ENCODE data around the gene CHMP4A. TPM values are rescaled to one million over a fixed set of nuclear protein-coding genes. Genes with fewer than 3 reads are reported as not detected.

The CHMP4A gene
- polyA plus RNA-seq, 1 donor (not counting 4 experiments of a cell fraction or from before 2014, with no cell fraction given) = 54.5 TPM

- Histone ChIP-seq H4K20me1 (ENCODE audit: control insufficient read depth, extremely low read depth, insufficient read depth, low read length) (peaks cover 4% of the 10 kb centered on the region), H3K4me3 (ENCODE audit: control insufficient read depth in 2 of 3, extremely low read depth in 1 of 3, insufficient read depth in 2 of 3, low read depth in 1 of 3, low read length in 3 of 3) (no peak overlapping the region), H2AFZ (ENCODE audit: control insufficient read depth, low read length) (no peak overlapping the region), H3K79me2 (ENCODE audit: control insufficient read depth, insufficient read depth, low read length) (peaks cover 42% of the 10 kb centered on the region), H3K9me3 (ENCODE audit: control insufficient read depth, low read depth, low read length) (no peaks in the 10 kb centered on the region), H3K9me1 (ENCODE audit: control insufficient read depth, extremely low read depth, insufficient read depth, low read length) (no peaks in the 10 kb centered on the region), H3K27me3 (ENCODE audit: control insufficient read depth, extremely low read depth, insufficient read depth, low read length) (no peaks in the 10 kb centered on the region), H3K36me3 (ENCODE audit: control insufficient read depth in 2 of 2, extremely low read depth in 1 of 2, insufficient read depth in 2 of 2, low read length in 2 of 2) (peaks cover 30 to 40% of the 10 kb centered on the region in 2 experiments), H3K27ac (ENCODE audit: control insufficient read depth, insufficient read depth, low read length) (no peak overlapping the region), H3K4me2 (ENCODE audit: control insufficient read depth, extremely low read depth, insufficient read depth, low read depth, low read length) (no peak overlapping the region), H3K9ac (ENCODE audit: control insufficient read depth, extremely low read depth, insufficient read depth, low read length) (no peak overlapping the region), H3K4me1 (ENCODE audit: control insufficient read depth, extremely low read depth, insufficient read depth, low read length) (peaks cover 23% of the 10 kb centered on the region)
- TF ChIP-seq EZH2 (IDR thresholded peaks at IDR 0.05; ENCODE audit: low read length) = no peak
- TF ChIP-seq, protein P1, sequence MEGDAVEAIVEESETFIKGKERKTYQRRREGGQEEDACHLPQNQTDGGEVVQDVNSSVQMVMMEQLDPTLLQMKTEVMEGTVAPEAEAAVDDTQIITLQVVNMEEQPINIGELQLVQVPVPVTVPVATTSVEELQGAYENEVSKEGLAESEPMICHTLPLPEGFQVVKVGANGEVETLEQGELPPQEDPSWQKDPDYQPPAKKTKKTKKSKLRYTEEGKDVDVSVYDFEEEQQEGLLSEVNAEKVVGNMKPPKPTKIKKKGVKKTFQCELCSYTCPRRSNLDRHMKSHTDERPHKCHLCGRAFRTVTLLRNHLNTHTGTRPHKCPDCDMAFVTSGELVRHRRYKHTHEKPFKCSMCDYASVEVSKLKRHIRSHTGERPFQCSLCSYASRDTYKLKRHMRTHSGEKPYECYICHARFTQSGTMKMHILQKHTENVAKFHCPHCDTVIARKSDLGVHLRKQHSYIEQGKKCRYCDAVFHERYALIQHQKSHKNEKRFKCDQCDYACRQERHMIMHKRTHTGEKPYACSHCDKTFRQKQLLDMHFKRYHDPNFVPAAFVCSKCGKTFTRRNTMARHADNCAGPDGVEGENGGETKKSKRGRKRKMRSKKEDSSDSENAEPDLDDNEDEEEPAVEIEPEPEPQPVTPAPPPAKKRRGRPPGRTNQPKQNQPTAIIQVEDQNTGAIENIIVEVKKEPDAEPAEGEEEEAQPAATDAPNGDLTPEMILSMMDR (optimal IDR thresholded peaks at IDR 0.05 in 1 of 3, IDR thresholded peaks at IDR 0.05 in 1 of 3, conservative IDR thresholded peaks at IDR 0.05 in 1 of 3; ENCODE audit: extremely low read depth in 1 of 3, insufficient read depth in 2 of 3, low read length in 3 of 3) = no peak
- FAIRE-seq (no peak), DNase-seq (ENCODE audit: low read depth, low spot score) (no peak)
- dilution Hi-C loops (cut with MboI; ENCODE audit: extremely low pct_ligation_motif_present, low sequenced_read_pairs) = no loop called here
Observed at GRCh38 chr14:24190416-24190815, 22.9 kb downstream of the CHMP4A start.

GRCh38 chr14:24189460-24189859, 23.8 kb downstream of the CHMP4A start:
- Histone ChIP-seq H3K27ac (ENCODE audit: control insufficient read depth, insufficient read depth, low read length) (peak overlapping the region; percentile 30), H3K4me2 (ENCODE audit: control insufficient read depth, extremely low read depth, insufficient read depth, low read depth, low read length) (peak overlapping the region; percentile 73), H3K9me3 (ENCODE audit: control insufficient read depth, low read depth, low read length) (no peaks in the 10 kb centered on the region), H3K27me3 (ENCODE audit: control insufficient read depth, extremely low read depth, insufficient read depth, low read length) (no peaks in the 10 kb centered on the region), H4K20me1 (ENCODE audit: control insufficient read depth, extremely low read depth, insufficient read depth, low read length) (peaks cover 4% of the 10 kb centered on the region), H3K9me1 (ENCODE audit: control insufficient read depth, extremely low read depth, insufficient read depth, low read length) (no peaks in the 10 kb centered on the region), H3K79me2 (ENCODE audit: control insufficient read depth, insufficient read depth, low read length) (peaks cover 34% of the 10 kb centered on the region), H3K4me3 (ENCODE audit: control insufficient read depth in 2 of 3, extremely low read depth in 1 of 3, insufficient read depth in 2 of 3, low read depth in 1 of 3, low read length in 3 of 3) (peak overlapping the region in 1 of 3 experiments; percentile 89), H3K4me1 (ENCODE audit: control insufficient read depth, extremely low read depth, insufficient read depth, low read length) (peaks cover 19% of the 10 kb centered on the region), H3K36me3 (ENCODE audit: control insufficient read depth in 2 of 2, extremely low read depth in 1 of 2, insufficient read depth in 2 of 2, low read length in 2 of 2) (peaks cover 37 to 49% of the 10 kb centered on the region in 2 experiments), H3K9ac (ENCODE audit: control insufficient read depth, extremely low read depth, insufficient read depth, low read length) (no peak overlapping the region), H2AFZ (ENCODE audit: control insufficient read depth, low read length) (no peak overlapping the region)
- TF ChIP-seq EZH2 (IDR thresholded peaks at IDR 0.05; ENCODE audit: low read length) = no peak
- TF ChIP-seq, protein P1 (optimal IDR thresholded peaks at IDR 0.05 in 1 of 3, IDR thresholded peaks at IDR 0.05 in 1 of 3, conservative IDR thresholded peaks at IDR 0.05 in 1 of 3; ENCODE audit: extremely low read depth in 1 of 3, insufficient read depth in 2 of 3, low read length in 3 of 3) = no peak
- dilution Hi-C loops (cut with MboI; ENCODE audit: extremely low pct_ligation_motif_present, low sequenced_read_pairs) = no loop called here
- DNase-seq (ENCODE audit: low read depth, low spot score) = no peak
- no peak for FAIRE-seq

Data from keratinocyte (primary cell).